Measurements from ENCODE around the gene ECHS1. TPM values are rescaled to one million over a fixed set of nuclear protein-coding genes. Genes with fewer than 3 reads are reported as not detected.

ECHS1 gene
- total and polyA plus RNA-seq, 9 of the 15 experiments (the other 6 are each of a cell fraction or from before 2014, with no cell fraction given) = 16.6 to 100 (median 68.1) TPM

- no TSS peak for BruUV-seq (replicated peaks)
- Histone ChIP-seq H3K4me3 (peak within 1 kb of the TSS; percentile 66), H3K9me1 (ENCODE audit: control insufficient read depth, insufficient read depth, low read length) (no peaks in the 10 kb centered on the region), H2AFZ (ENCODE audit: low read depth, low read length) (peak within 1 kb of the TSS; percentile 63), H3K4me1 (replicated peaks in 1 of 2; ENCODE audit: control insufficient read depth in 2 of 2, insufficient read depth in 2 of 2, low read length in 2 of 2) (peaks cover 17 to 57% of the 10 kb centered on the region in 2 experiments), H3K79me2 (ENCODE audit: control insufficient read depth, insufficient read depth, low read length) (peaks cover 20% of the 10 kb centered on the region), H3K27me3 (ENCODE audit: control insufficient read depth in 2 of 2, insufficient read depth in 2 of 2, low read length in 2 of 2) (no peaks in the 10 kb centered on the region), H4K20me1 (replicated peaks; ENCODE audit: control insufficient read depth, insufficient read depth, low read length) (no peaks in the 10 kb centered on the region), H3K27ac (ENCODE audit: extremely low read depth, low read depth, low read length) (peak within 1 kb of the TSS; percentile 98), H3K4me2 (ENCODE audit: insufficient read depth, low read length) (peak within 1 kb of the TSS; percentile 87), H3K9me3 (replicated peaks; ENCODE audit: control insufficient read depth, insufficient read depth, low read depth, low read length) (no peaks in the 10 kb centered on the region), H3K9ac (ENCODE audit: insufficient read depth in 1 of 2, low read depth in 2 of 2, low read length in 2 of 2) (peak within 1 kb of the TSS; percentile 90 to 99), H3K36me3 (ENCODE audit: control insufficient read depth, insufficient read depth, low read length) (peaks cover 28% of the 10 kb centered on the region; the same call in 1 of the 3 replicates)
- peak; percentile 93 for ATAC-seq
- peak; percentile 90 to 96 (median 92) for DNase-seq (ENCODE audit: extremely low read depth in 1 of 4, low spot score in 3 of 4)
- intact Hi-C loops (cut with micrococcal nuclease) (loop anchor here (5.0 to 10.0 kb wide), 2 partner anchors 37 to 69 kb away; partner anchors contain the start of gene FUOM), in situ Hi-C loops (cut with MboI) (no loop called here)
- ChIA-PET CTCF (ENCODE audit: low intra/inter-chr PET ratio) (no interaction called here), POLR2A (no interaction called here)
- WGBS (ENCODE audit: insufficient coverage, low coverage, missing lambda C conversion rate) = under 1% methylated on average over 10 of the region's 69 CpGs
- no peak for FAIRE-seq
- TF ChIP-seq NFIC (IDR thresholded peaks at IDR 0.05) (peak; percentile 8; the same call in 1 of the 2 replicates), RFX1 (IDR thresholded peaks at IDR 0.05) (no peak), EP400 (IDR thresholded peaks at IDR 0.05) (peak; percentile 98), BACH1 (tag; IDR thresholded peaks at IDR 0.05) (no peak), RB1 (IDR thresholded peaks at IDR 0.05; ENCODE audit: low read depth) (peak; percentile 88), ZNF224 (CRISPR knock-in tag; IDR thresholded peaks at IDR 0.05) (no peak), NRF1 (conservative IDR thresholded peaks at IDR 0.05 in 1 of 2, IDR thresholded peaks at IDR 0.05 in 1 of 2) (peak; percentile 98), ZEB2 (IDR thresholded peaks at IDR 0.05) (peak; percentile 56), POLR2A (conservative IDR thresholded peaks at IDR 0.05) (peak; percentile 82), USF2 (CRISPR knock-in tag; IDR thresholded peaks at IDR 0.05) (peak; percentile 65), NR1H2 (CRISPR knock-in tag; IDR thresholded peaks at IDR 0.05) (peak; percentile 71; the same call in 1 of the 2 replicates), SIN3B (IDR thresholded peaks at IDR 0.05; ENCODE audit: low read depth) (peak; percentile 75; the same call in 1 of the 2 replicates), HDAC1 (IDR thresholded peaks at IDR 0.05) (peak in 1 of 2 experiments; percentile 87; a peak in 2 of 4 replicates), ZNF41 (CRISPR knock-in tag; conservative IDR thresholded peaks at IDR 0.05) (no peak), ESRRA (IDR thresholded peaks at IDR 0.05; ENCODE audit: borderline replicate concordance, low read depth) (peak; percentile 97), ZNF57 (CRISPR knock-in tag; IDR thresholded peaks at IDR 0.05) (no peak), PRMT5 (CRISPR knock-in tag; IDR thresholded peaks at IDR 0.05) (no peak), HNRNPK (IDR thresholded peaks at IDR 0.05; ENCODE audit: low read depth, low read length, poor library complexity, severe bottlenecking) (peak; percentile 55), SRF (CRISPR knock-in tag; IDR thresholded peaks at IDR 0.05) (0 out of 4 replicates have a peak, but pooled peaks of 1 of the 2 experiments have one; percentile 3), ELF4 (CRISPR knock-in tag; IDR thresholded peaks at IDR 0.05) (no peak), TEAD1 (CRISPR knock-in tag; IDR thresholded peaks at IDR 0.05) (peak in 1 of 2 experiments; percentile 67; a peak in 1 of 4 replicates), ZBTB12 (CRISPR knock-in tag; IDR thresholded peaks at IDR 0.05) (no peak), MTF1 (CRISPR knock-in tag; IDR thresholded peaks at IDR 0.05; ENCODE audit: borderline replicate concordance) (no peak)
These were observed 21.0 kb upstream of the ECHS1 start, which contains the start of gene MTG1 for GRCh38 chr10:133394064-133394663. TSS of gene MTG1 (plus strand) at chr10:133394157. CDS start at chr10:133394221, 64 bp downstream.
